OCI-LY1 (cell line): ENCODE measurements around the gene SPACA5.

Source experiments
- H2AFZ ChIP-seq: fragments of 200-600 bp; sonication (generic), shearing (Covaris generic); 2 replicates; pipeline ENCODE4 v1.6.0; 2014; ENCODE audit warnings: antibody characterized with exemption, mild to moderate bottlenecking, low read length
- H3F3A ChIP-seq: fragments of 200-600 bp; sonication (generic), shearing (Covaris generic); 2 replicates; pipeline ENCODE4 v1.6.0; 2014; ENCODE audit warnings: mild to moderate bottlenecking, antibody characterized with exemption, low read length, moderate library complexity; ENCODE audit not compliant: insufficient read depth
- H3K27ac ChIP-seq: fragments of 200-600 bp; sonication (generic); 2 replicates; pipeline ENCODE4 v1.5.1; 2014; ENCODE audit warnings: low read length, mixed run types, mild to moderate bottlenecking, low read depth; ENCODE audit not compliant: poor library complexity, severe bottlenecking
- H3K27me3 ChIP-seq: fragments of 200-600 bp; sonication (generic); 2 replicates; pipeline ENCODE4 v1.6.0; 2014; ENCODE audit warnings: antibody characterized with exemption, mild to moderate bottlenecking, low read length, moderate library complexity; ENCODE audit not compliant: insufficient read depth
- H3K36me3 ChIP-seq: fragments of 200-600 bp; sonication (generic); 2 replicates; pipeline ENCODE4 v1.6.1; 2014; ENCODE audit warnings: mild to moderate bottlenecking, antibody characterized with exemption, low read length, moderate library complexity, mixed read lengths; ENCODE audit not compliant: insufficient read depth
- H3K4me1 ChIP-seq: fragments of 200-600 bp; sonication (generic); 2 replicates; pipeline ENCODE4 v1.5.1; 2014; ENCODE audit warnings: mild to moderate bottlenecking, low read length, moderate library complexity; ENCODE audit not compliant: insufficient read depth, severe bottlenecking
- H3K4me2 ChIP-seq: fragments of 200-600 bp; sonication (generic), shearing (Covaris generic); 2 replicates; pipeline ENCODE4 v1.6.1; 2014; ENCODE audit warnings: low read length
- H3K4me3 ChIP-seq: fragments of 200-600 bp; sonication (generic); 2 replicates; pipeline ENCODE4 v1.5.1; 2014; ENCODE audit warnings: low read length, low read depth, mild to moderate bottlenecking, mixed read lengths; ENCODE audit not compliant: poor library complexity, severe bottlenecking
- H3K79me2 ChIP-seq: fragments of 200-600 bp; shearing (Covaris generic); 2 replicates; pipeline ENCODE4 v1.6.1; 2016; ENCODE audit warnings: mixed run types, low read length, mixed read lengths; ENCODE audit not compliant: insufficient read depth
- H3K9ac ChIP-seq: fragments of 200-600 bp; sonication (generic), shearing (Covaris generic); 2 replicates; pipeline ENCODE4 v1.6.1; 2014; ENCODE audit warnings: mild to moderate bottlenecking, low read length, mixed read lengths
- H3K9me2 ChIP-seq: fragments of 200-600 bp; sonication (generic), shearing (Covaris generic); 2 replicates; pipeline ENCODE4 v1.6.1; 2014; ENCODE audit warnings: low read depth, mild to moderate bottlenecking, low read length, mixed read lengths
- H3K9me3 ChIP-seq: fragments of 200-600 bp; shearing (Covaris generic); 2 replicates; pipeline ENCODE4 v1.6.1; 2014; ENCODE audit warnings: low read length, mixed read lengths
- H4K20me1 ChIP-seq: fragments of 200-600 bp; sonication (generic), shearing (Covaris generic); 2 replicates; pipeline ENCODE4 v1.6.0; 2016; ENCODE audit warnings: mild to moderate bottlenecking, low read length; ENCODE audit not compliant: insufficient read depth
- EZH2 ChIP-seq: fragments of 200-600 bp; sonication (generic), shearing (Covaris generic); IDR thresholded peaks from 2 replicates; pipeline ENCODE4 v1.8.0; 2017; ENCODE audit warnings: borderline replicate concordance, mixed run types, mild to moderate bottlenecking, antibody characterized with exemption, low read length, moderate library complexity, mixed read lengths
- TF ChIP-seq, protein P1 (sequence below): fragments of 200-600 bp; sonication (generic), shearing (Covaris generic); IDR thresholded peaks from 2 replicates; pipeline ENCODE4 v1.5.1; 2017; ENCODE audit warnings: mild to moderate bottlenecking, antibody characterized with exemption, low read length, moderate library complexity, mixed read lengths

Gene SPACA5

GRCh38 chrX:48035891-48036290, 29.1 kb downstream of the SPACA5 start:
- Histone ChIP-seq H2AFZ (no peak overlapping the region), H4K20me1 (no peaks in the 10 kb centered on the region), H3K4me3 (no peak overlapping the region), H3K27me3 (no peaks in the 10 kb centered on the region), H3K4me2 (no peak overlapping the region), H3K36me3 (no peaks in the 10 kb centered on the region), H3K79me2 (no peaks in the 10 kb centered on the region), H3K9me2 (no peaks in the 10 kb centered on the region), H3F3A (no peaks in the 10 kb centered on the region), H3K9ac (no peak overlapping the region), H3K9me3 (no peaks in the 10 kb centered on the region), H3K4me1 (no peaks in the 10 kb centered on the region), H3K27ac (no peak overlapping the region)
- TF ChIP-seq, protein P1, sequence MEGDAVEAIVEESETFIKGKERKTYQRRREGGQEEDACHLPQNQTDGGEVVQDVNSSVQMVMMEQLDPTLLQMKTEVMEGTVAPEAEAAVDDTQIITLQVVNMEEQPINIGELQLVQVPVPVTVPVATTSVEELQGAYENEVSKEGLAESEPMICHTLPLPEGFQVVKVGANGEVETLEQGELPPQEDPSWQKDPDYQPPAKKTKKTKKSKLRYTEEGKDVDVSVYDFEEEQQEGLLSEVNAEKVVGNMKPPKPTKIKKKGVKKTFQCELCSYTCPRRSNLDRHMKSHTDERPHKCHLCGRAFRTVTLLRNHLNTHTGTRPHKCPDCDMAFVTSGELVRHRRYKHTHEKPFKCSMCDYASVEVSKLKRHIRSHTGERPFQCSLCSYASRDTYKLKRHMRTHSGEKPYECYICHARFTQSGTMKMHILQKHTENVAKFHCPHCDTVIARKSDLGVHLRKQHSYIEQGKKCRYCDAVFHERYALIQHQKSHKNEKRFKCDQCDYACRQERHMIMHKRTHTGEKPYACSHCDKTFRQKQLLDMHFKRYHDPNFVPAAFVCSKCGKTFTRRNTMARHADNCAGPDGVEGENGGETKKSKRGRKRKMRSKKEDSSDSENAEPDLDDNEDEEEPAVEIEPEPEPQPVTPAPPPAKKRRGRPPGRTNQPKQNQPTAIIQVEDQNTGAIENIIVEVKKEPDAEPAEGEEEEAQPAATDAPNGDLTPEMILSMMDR, result no peak
- no peak for TF ChIP-seq EZH2

- H3K79me2 ChIP-seq, result no peaks in the 10 kb centered on the region
- no peak overlapping the region for H3K9ac ChIP-seq
- no peak overlapping the region for H3K27ac ChIP-seq
- no peak overlapping the region for H3K4me3 ChIP-seq
- no peak overlapping the region for H3K4me2 ChIP-seq
- H2AFZ ChIP-seq, result no peak overlapping the region
- H3K9me3 ChIP-seq, result no peaks in the 10 kb centered on the region
- no peaks in the 10 kb centered on the region for H3K27me3 ChIP-seq
- H3F3A ChIP-seq, result no peaks in the 10 kb centered on the region
- no peaks in the 10 kb centered on the region for H4K20me1 ChIP-seq
- no peaks in the 10 kb centered on the region for H3K4me1 ChIP-seq
- H3K9me2 ChIP-seq, result no peaks in the 10 kb centered on the region
- no peaks in the 10 kb centered on the region for H3K36me3 ChIP-seq
- TF ChIP-seq EZH2, result no peak
- TF ChIP-seq, protein P1, result no peak
Measured at GRCh38 chrX:48043056-48043455, 36.3 kb downstream of the SPACA5 start.

- no peaks in the 10 kb centered on the region for H3K9me2 ChIP-seq
- no peak overlapping the region for H3K9ac ChIP-seq
- no peaks in the 10 kb centered on the region for H4K20me1 ChIP-seq
- H3K4me2 ChIP-seq, result no peak overlapping the region
- H3K9me3 ChIP-seq, result no peaks in the 10 kb centered on the region
- H3K79me2 ChIP-seq, result no peaks in the 10 kb centered on the region
- H3F3A ChIP-seq, result no peaks in the 10 kb centered on the region
- no peak overlapping the region for H2AFZ ChIP-seq
- H3K36me3 ChIP-seq, result no peaks in the 10 kb centered on the region
- no peak for TF ChIP-seq EZH2
- TF ChIP-seq, protein P1, result no peak
- no peak overlapping the region for H3K4me3 ChIP-seq
- H3K4me1 ChIP-seq, result no peaks in the 10 kb centered on the region
- H3K27ac ChIP-seq, result no peak overlapping the region
- H3K27me3 ChIP-seq, result no peaks in the 10 kb centered on the region
Measured at GRCh38 chrX:48045410-48046311, 38.9 kb downstream of the SPACA5 start.
